ENCODE results near the gene NOL4. TPM values are rescaled to one million over a fixed set of nuclear protein-coding genes. Genes with fewer than 3 reads are reported as not detected.

The NOL4 gene
- total RNA-seq, 6 donors from 2014 or later = 0.40 TPM; not detected in 5

DNA sequence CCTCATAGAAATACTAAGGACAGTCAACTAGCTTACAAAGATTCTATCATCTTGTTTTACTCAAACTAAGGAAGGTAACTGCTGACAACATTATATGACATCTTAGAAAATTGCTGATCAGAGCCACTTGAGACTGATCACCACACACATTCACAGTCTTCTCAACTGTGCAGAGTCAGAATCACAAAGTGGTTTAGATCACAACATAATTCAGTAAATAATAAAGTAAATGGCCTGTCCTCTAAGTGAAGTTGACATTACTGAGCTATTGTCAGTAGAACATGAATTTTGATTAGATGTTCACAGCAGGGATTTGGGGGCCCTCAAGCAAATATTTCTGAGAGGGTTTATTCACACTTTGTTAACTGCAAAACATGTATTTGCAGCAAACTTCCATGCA, 28.5 kb downstream of the NOL4 start:
- TF ChIP-seq, protein P1, sequence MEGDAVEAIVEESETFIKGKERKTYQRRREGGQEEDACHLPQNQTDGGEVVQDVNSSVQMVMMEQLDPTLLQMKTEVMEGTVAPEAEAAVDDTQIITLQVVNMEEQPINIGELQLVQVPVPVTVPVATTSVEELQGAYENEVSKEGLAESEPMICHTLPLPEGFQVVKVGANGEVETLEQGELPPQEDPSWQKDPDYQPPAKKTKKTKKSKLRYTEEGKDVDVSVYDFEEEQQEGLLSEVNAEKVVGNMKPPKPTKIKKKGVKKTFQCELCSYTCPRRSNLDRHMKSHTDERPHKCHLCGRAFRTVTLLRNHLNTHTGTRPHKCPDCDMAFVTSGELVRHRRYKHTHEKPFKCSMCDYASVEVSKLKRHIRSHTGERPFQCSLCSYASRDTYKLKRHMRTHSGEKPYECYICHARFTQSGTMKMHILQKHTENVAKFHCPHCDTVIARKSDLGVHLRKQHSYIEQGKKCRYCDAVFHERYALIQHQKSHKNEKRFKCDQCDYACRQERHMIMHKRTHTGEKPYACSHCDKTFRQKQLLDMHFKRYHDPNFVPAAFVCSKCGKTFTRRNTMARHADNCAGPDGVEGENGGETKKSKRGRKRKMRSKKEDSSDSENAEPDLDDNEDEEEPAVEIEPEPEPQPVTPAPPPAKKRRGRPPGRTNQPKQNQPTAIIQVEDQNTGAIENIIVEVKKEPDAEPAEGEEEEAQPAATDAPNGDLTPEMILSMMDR (IDR thresholded peaks at IDR 0.05) = no peak
- TF ChIP-seq POLR2AphosphoS5 (IDR thresholded peaks at IDR 0.05) (no peak), EP300 (IDR thresholded peaks at IDR 0.05) (no peak), POLR2A (IDR thresholded peaks at IDR 0.05) (no peak)
- no peak overlapping the region for H3K27ac ChIP-seq

DNA sequence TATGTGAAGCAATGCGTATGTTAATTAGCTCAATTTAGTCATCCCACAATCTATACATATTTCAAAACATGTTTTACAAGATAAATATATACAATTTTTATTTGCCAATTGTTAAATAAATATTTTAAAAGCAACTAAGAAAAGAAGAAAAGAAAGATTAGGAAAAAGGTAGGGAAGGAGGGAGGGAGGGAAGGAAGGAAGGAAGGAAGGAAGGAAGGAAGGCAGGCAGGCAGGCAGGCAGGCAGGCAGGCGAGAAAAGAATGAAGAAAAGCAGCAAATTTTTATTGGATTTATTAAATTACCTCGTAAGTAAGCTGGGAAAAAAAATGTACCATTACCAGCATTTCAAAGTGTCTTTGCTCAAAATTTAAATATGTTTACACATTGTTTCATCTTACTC, 30.5 kb downstream of the NOL4 start:
- H3K27me3 ChIP-seq = no peaks in the 10 kb centered on the region
- DNase-seq (no peak), ATAC-seq (ENCODE audit: low FRiP score in 2 of 2) (no peak)
- no peak overlapping the region for H3K27ac ChIP-seq
- no peaks in the 10 kb centered on the region for H3K9me3 ChIP-seq
- WGBS, 2 donors = 69 to 79% methylated on average over 3 of the region's 3 CpGs
- H3K4me3 ChIP-seq = no peak overlapping the region
- TF ChIP-seq, protein P1 (IDR thresholded peaks at IDR 0.05) = no peak
- TF ChIP-seq POLR2A (IDR thresholded peaks at IDR 0.05) (no peak), EP300 (IDR thresholded peaks at IDR 0.05) (no peak), POLR2AphosphoS5 (IDR thresholded peaks at IDR 0.05) (no peak)
- no peaks in the 10 kb centered on the region for H3K36me3 ChIP-seq
- no peaks in the 10 kb centered on the region for H3K4me1 ChIP-seq

More for the DNA sequence above, 28.5 kb downstream of the NOL4 start:
- Histone ChIP-seq H3K9me3 (no peaks in the 10 kb centered on the region), H3K4me3 (no peak overlapping the region), H3K36me3 (no peaks in the 10 kb centered on the region), H3K27me3 (no peaks in the 10 kb centered on the region), H3K4me1 (no peaks in the 10 kb centered on the region)
- ATAC-seq (ENCODE audit: low FRiP score in 2 of 2) = no peak
- DNase-seq = no peak

DNA sequence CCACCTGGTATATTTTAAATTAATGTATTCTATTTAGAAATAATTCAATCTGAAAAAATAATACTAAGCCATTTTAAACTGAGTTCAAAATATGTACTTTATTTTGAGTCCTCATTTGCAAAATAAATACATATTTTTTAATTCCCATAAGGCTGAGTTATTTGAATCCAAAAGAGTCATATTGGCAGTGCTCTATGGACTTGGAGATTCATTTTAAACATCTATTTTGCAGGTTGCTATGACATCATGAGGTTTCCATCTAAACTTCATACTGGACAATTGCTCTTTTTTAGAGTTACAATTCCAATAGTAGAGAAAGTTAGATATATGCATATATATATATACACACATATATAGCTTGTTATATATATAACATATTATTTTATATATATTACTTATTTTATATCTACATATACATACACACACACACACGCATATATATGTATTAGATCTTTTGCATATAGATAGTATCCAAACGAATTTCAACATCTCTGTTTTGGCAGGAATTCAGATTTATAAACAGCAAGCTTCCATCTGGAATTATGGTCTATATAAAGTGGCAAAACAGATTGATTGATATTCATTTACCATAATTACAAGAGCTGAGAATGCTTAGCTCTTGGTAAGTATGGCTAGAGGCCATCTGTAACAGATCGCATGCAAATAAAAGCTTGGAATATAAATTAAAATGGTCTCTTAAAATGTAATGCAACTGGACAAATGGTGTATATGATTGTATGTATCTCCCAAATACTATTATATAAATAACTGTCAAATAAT, 34.9 kb downstream of the NOL4 start:
- ATAC-seq (ENCODE audit: low FRiP score in 2 of 2) (no peak), DNase-seq (no peak)
- Histone ChIP-seq H3K27ac (no peak overlapping the region), H3K9me3 (no peaks in the 10 kb centered on the region), H3K4me3 (no peak overlapping the region), H3K4me1 (no peaks in the 10 kb centered on the region), H3K36me3 (no peaks in the 10 kb centered on the region), H3K27me3 (no peaks in the 10 kb centered on the region)
- no peak for TF ChIP-seq POLR2AphosphoS5 (IDR thresholded peaks at IDR 0.05)
- TF ChIP-seq, protein P1 (IDR thresholded peaks at IDR 0.05) = no peak
- no peak for TF ChIP-seq EP300 (IDR thresholded peaks at IDR 0.05)
- TF ChIP-seq POLR2A (IDR thresholded peaks at IDR 0.05) = no peak
- 67 to 74% methylated on average over 3 of the region's 3 CpGs for WGBS, 2 donors

Measured in upper lobe of left lung (tissue), 6 donors.